Measurements from ENCODE around the gene WDR27. TPM values are rescaled to one million over a fixed set of nuclear protein-coding genes. Genes with fewer than 3 reads are reported as not detected.

WDR27 gene
- total RNA-seq, 1 experiment from 2014 or later, result 77.9 TPM

- DNase-seq, result no peak
- no peaks in the 10 kb centered on the region for H3K4me1 Mint-ChIP-seq (ENCODE audit: low read depth, unreplicated experiment)
- CTCF ChIA-PET, result no interaction called here
- no peaks in the 10 kb centered on the region for H3K36me3 Mint-ChIP-seq (ENCODE audit: insufficient read depth, unreplicated experiment)
- H3K4me3 Mint-ChIP-seq (ENCODE audit: low read depth, unreplicated experiment), result no peak overlapping the region
- TF ChIP-seq CTCF (IDR thresholded peaks at IDR 0.05; ENCODE audit: unreplicated experiment), result no peak
- H3K9me3 Mint-ChIP-seq (ENCODE audit: low read depth, unreplicated experiment), result no peaks in the 10 kb centered on the region
- intact Hi-C loops (cut with micrococcal nuclease; ENCODE audit: unreplicated experiment), result no loop called here
- no peak overlapping the region for H3K27ac Mint-ChIP-seq (ENCODE audit: unreplicated experiment)
- H3K27me3 Mint-ChIP-seq (ENCODE audit: unreplicated experiment), result no peaks in the 10 kb centered on the region
- no TSS peak for BruUV-seq (replicated peaks)
Measured at GRCh38 chr6:169542491-169542890, 159.3 kb downstream of the WDR27 start.

- peaks cover 11% of the 10 kb centered on the region for H3K4me1 Mint-ChIP-seq (ENCODE audit: low read depth, unreplicated experiment)
- no peaks in the 10 kb centered on the region for H3K36me3 Mint-ChIP-seq (ENCODE audit: insufficient read depth, unreplicated experiment)
- H3K27me3 Mint-ChIP-seq (ENCODE audit: unreplicated experiment), result no peaks in the 10 kb centered on the region
- no peak for TF ChIP-seq CTCF (IDR thresholded peaks at IDR 0.05; ENCODE audit: unreplicated experiment)
- CTCF ChIA-PET, result no interaction called here
- no peaks in the 10 kb centered on the region for H3K9me3 Mint-ChIP-seq (ENCODE audit: low read depth, unreplicated experiment)
- intact Hi-C loops (cut with micrococcal nuclease; ENCODE audit: unreplicated experiment), result no loop called here
- DNase-seq, result no peak
- H3K4me3 Mint-ChIP-seq (ENCODE audit: low read depth, unreplicated experiment), result no peak overlapping the region
- no TSS peak for BruUV-seq (replicated peaks)
- no peak overlapping the region for H3K27ac Mint-ChIP-seq (ENCODE audit: unreplicated experiment)
Measured at GRCh38 chr6:169539176-169539897, 162.5 kb downstream of the WDR27 start.

- DNase-seq, result no peak
Measured at GRCh38 chr6:169536446-169537170, 165.2 kb downstream of the WDR27 start.

GRCh38 chr6:169534039-169534421 is 167.8 kb downstream of the WDR27 start:
- H3K27me3 Mint-ChIP-seq (ENCODE audit: unreplicated experiment), result no peaks in the 10 kb centered on the region
- CTCF ChIA-PET, result no interaction called here
- intact Hi-C loops (cut with micrococcal nuclease; ENCODE audit: unreplicated experiment), result no loop called here
- no peaks in the 10 kb centered on the region for H3K36me3 Mint-ChIP-seq (ENCODE audit: insufficient read depth, unreplicated experiment)
- no peak for TF ChIP-seq CTCF (IDR thresholded peaks at IDR 0.05; ENCODE audit: unreplicated experiment)
- no peak overlapping the region for H3K4me3 Mint-ChIP-seq (ENCODE audit: low read depth, unreplicated experiment)
- no TSS peak for BruUV-seq (replicated peaks)
- H3K4me1 Mint-ChIP-seq (ENCODE audit: low read depth, unreplicated experiment), result peaks cover 27% of the 10 kb centered on the region
- no peak overlapping the region for H3K27ac Mint-ChIP-seq (ENCODE audit: unreplicated experiment)
- DNase-seq, result no peak
- peaks cover 2% of the 10 kb centered on the region for H3K9me3 Mint-ChIP-seq (ENCODE audit: low read depth, unreplicated experiment)

More at GRCh38 chr6:169536446-169537170, 165.2 kb downstream of the WDR27 start:
- intact Hi-C loops (cut with micrococcal nuclease; ENCODE audit: unreplicated experiment), result no loop called here
- Mint-ChIP-seq H3K36me3 (ENCODE audit: insufficient read depth, unreplicated experiment) (no peaks in the 10 kb centered on the region), H3K4me3 (ENCODE audit: low read depth, unreplicated experiment) (no peak overlapping the region), H3K4me1 (ENCODE audit: low read depth, unreplicated experiment) (peaks cover 11% of the 10 kb centered on the region), H3K9me3 (ENCODE audit: low read depth, unreplicated experiment) (peaks cover 2% of the 10 kb centered on the region), H3K27ac (ENCODE audit: unreplicated experiment) (no peak overlapping the region), H3K27me3 (ENCODE audit: unreplicated experiment) (no peaks in the 10 kb centered on the region)
- no peak for TF ChIP-seq CTCF (IDR thresholded peaks at IDR 0.05; ENCODE audit: unreplicated experiment)
- no TSS peak for BruUV-seq (replicated peaks)
- CTCF ChIA-PET, result no interaction called here

Measured in Calu3 (cell line).